GM23338 (cell line): Measurements from ENCODE around the gene DLGAP5. TPM values are rescaled to one million over a fixed set of nuclear protein-coding genes. Genes with fewer than 3 reads are reported as not detected.
A peak's percentile ranks its signal among the peaks of the same experiment; 100 is the strongest.

Source experiments
- ATAC-seq: fragments of 200-7000 bp; cut with Tn5 transposase; 3 replicates; pipeline ENCODE4 v1.9.1; 2020
- DNase-seq: peaks from one replicate; pipeline ENCODE4 v3.0.0-alpha.2; 2015; ENCODE audit warnings: low spot score
- H2AFZ ChIP-seq: fragments of 200-600 bp; sonication (generic); 2 replicates; pipeline ENCODE4 v1.8.0; 2016; ENCODE audit warnings: antibody characterized with exemption, mild to moderate bottlenecking, moderate library complexity
- H3F3A ChIP-seq: fragments of 200-600 bp; sonication (generic); replicated peaks from 2 replicates; pipeline ENCODE4 v1.8.0; 2017; ENCODE audit warnings: antibody characterized with exemption, mixed run types, low read depth
- H3K27ac ChIP-seq: fragments of 200-600 bp; sonication (generic); 2 replicates; pipeline ENCODE4 v1.6.1; 2016; ENCODE audit warnings: low read depth
- H3K27me3 ChIP-seq: fragments of 200-600 bp; sonication (generic); 2 replicates; pipeline ENCODE4 v1.8.0; 2016; ENCODE audit warnings: mild to moderate bottlenecking, mixed run types, moderate library complexity; ENCODE audit not compliant: insufficient read depth
- H3K36me3 ChIP-seq: fragments of 200-600 bp; sonication (generic); 2 replicates; pipeline ENCODE4 v1.8.0; 2016; ENCODE audit warnings: mild to moderate bottlenecking; ENCODE audit not compliant: insufficient read depth
- H3K4me1 ChIP-seq: fragments of 200-600 bp; sonication (generic); 2 replicates; pipeline ENCODE4 v1.8.0; 2016; ENCODE audit warnings: mild to moderate bottlenecking, moderate library complexity; ENCODE audit not compliant: insufficient read depth
- H3K4me2 ChIP-seq: fragments of 200-600 bp; sonication (generic); 2 replicates; pipeline ENCODE4 v1.7.1; 2017; ENCODE audit warnings: mixed run types
- H3K4me3 ChIP-seq: fragments of 200-600 bp; sonication (generic); 2 replicates; pipeline ENCODE4 v1.6.1; 2016; ENCODE audit warnings: mixed run types
- H3K79me2 ChIP-seq: fragments of 200-600 bp; sonication (generic); replicated peaks from 2 replicates; pipeline ENCODE4 v1.8.0; 2017; ENCODE audit warnings: mild to moderate bottlenecking; ENCODE audit not compliant: insufficient read depth
- H3K9me2 ChIP-seq: fragments of 200-600 bp; sonication (generic); 2 replicates; pipeline ENCODE4 v1.8.0; 2017; ENCODE audit not compliant: insufficient read depth
- H4K20me1 ChIP-seq: fragments of 200-600 bp; sonication (generic); replicated peaks from 2 replicates; pipeline ENCODE4 v1.8.0; 2017; ENCODE audit warnings: mild to moderate bottlenecking; ENCODE audit not compliant: insufficient read depth
- H3K27ac Mint-ChIP-seq: 2 replicates; pipeline ENCODE4 v1.8.0; 2020; ENCODE audit warnings: inconsistent platforms, mild to moderate bottlenecking, moderate library complexity, mixed read lengths
- H3K27me3 Mint-ChIP-seq: 3 replicates; pipeline ENCODE4 v1.8.0; 2022; ENCODE audit warnings: low read depth, mild to moderate bottlenecking, moderate library complexity, mixed read lengths, inconsistent platforms; ENCODE audit not compliant: insufficient read depth, poor library complexity
- H3K36me3 Mint-ChIP-seq: 3 replicates; pipeline ENCODE4 v1.8.0; 2021; ENCODE audit warnings: low read depth, mild to moderate bottlenecking, inconsistent platforms, moderate library complexity, mixed read lengths
- H3K4me1 Mint-ChIP-seq: 3 replicates; pipeline ENCODE4 v1.8.0; 2020; ENCODE audit warnings: mild to moderate bottlenecking, inconsistent platforms, mixed read lengths
- H3K4me3 Mint-ChIP-seq: 3 replicates; pipeline ENCODE4 v1.8.0; 2021; ENCODE audit warnings: moderate library complexity, mild to moderate bottlenecking, inconsistent platforms, mixed read lengths
- H3K9me3 Mint-ChIP-seq: 3 replicates; pipeline ENCODE4 v1.8.0; 2020; ENCODE audit warnings: moderate library complexity, mild to moderate bottlenecking, inconsistent platforms, mixed read lengths
- CREB1 ChIP-seq: fragments of 250-450 bp; sonication (Bioruptor Pico); IDR thresholded peaks from 2 replicates; pipeline ENCODE4 v1.5.0; 2020; ENCODE audit warnings: low read depth, mild to moderate bottlenecking, moderate library complexity
- CTCF ChIP-seq, 2 experiments: fragments of 200-600 bp in 1 of 2; sonication (generic) in 1 of 2; conservative IDR thresholded peaks; 2 replicates each; pipeline versions ENCODE4 v1.5.1 to v1.6.1; 2016 to 2017; ENCODE audit warnings: antibody characterized with exemption in 2 of 2, low read depth in 2 of 2, mild to moderate bottlenecking in 2 of 2, moderate library complexity in 1 of 2
- ETS1 ChIP-seq: IDR thresholded peaks from 2 replicates; pipeline ENCODE4 v1.6.1; 2016; ENCODE audit warnings: antibody characterized with exemption
- EZH2phosphoT487 ChIP-seq: fragments of 200-600 bp; sonication (generic); IDR thresholded peaks from one replicate; pipeline ENCODE4 v1.8.1; 2018; ENCODE audit warnings: antibody characterized with exemption; ENCODE audit not compliant: unreplicated experiment
- JUNB ChIP-seq: IDR thresholded peaks from one replicate; pipeline ENCODE4 v1.6.1; 2016; ENCODE audit warnings: antibody characterized with exemption; ENCODE audit not compliant: unreplicated experiment
- POLR2AphosphoS5 ChIP-seq: IDR thresholded peaks from 2 replicates; pipeline ENCODE4 v1.6.1; 2016; ENCODE audit warnings: antibody characterized with exemption, low read depth
- STAT1 ChIP-seq: IDR thresholded peaks from one replicate; pipeline ENCODE4 v1.6.1; 2016; ENCODE audit warnings: antibody characterized with exemption; ENCODE audit not compliant: unreplicated experiment
- ZNF331 ChIP-seq: fragments of 250-450 bp; sonication (Bioruptor Pico); IDR thresholded peaks from 2 replicates; pipeline ENCODE4 v1.5.0; 2020; ENCODE audit warnings: low read depth, mild to moderate bottlenecking, moderate library complexity
- polyA plus RNA-seq: library from polyadenylated mRNA; unstranded; fragments of >200 nt; fragmentation: Nextera tagmentation; extraction: Ambion mirVana; gene quantifications from 2 replicates; pipeline ENCODE4 v1.2.1, GENCODE V29; 2016
- total RNA-seq: library from RNA; depleted of rRNA; stranded (reverse); fragments of >200 nt; shearing (Covaris generic); gene quantifications from 2 replicates; pipeline ENCODE4 v1.2.3, GENCODE V29; 2014

Gene DLGAP5
- total and polyA plus RNA-seq, 2 experiments from 2014 or later = 110 to 117 TPM

GRCh38 chr14:55103971-55104954, 87.1 kb downstream of the DLGAP5 start (continued):
- TF ChIP-seq ZNF331 (CRISPR knock-in tag) (no peak), STAT1 (no peak), JUNB (no peak), CREB1 (no peak), CTCF (conservative IDR thresholded peaks at IDR 0.05; ENCODE audit: low read depth in 2 of 2) (no peak)

GRCh38 chr14:55103005-55103640, 88.3 kb downstream of the DLGAP5 start:
- Histone ChIP-seq H4K20me1 (no peaks in the 10 kb centered on the region), H3K4me1 (peaks cover 22% of the 10 kb centered on the region), H3K27ac (peak overlapping the region; percentile 75), H3K4me3 (0 out of 2 replicates have a peak overlapping the region, but pooled peaks have one; percentile 4), H3F3A (no peaks in the 10 kb centered on the region), H3K4me2 (peak overlapping the region; percentile 24), H3K9me2 (no peaks in the 10 kb centered on the region), H3K79me2 (no peaks in the 10 kb centered on the region), H3K36me3 (no peaks in the 10 kb centered on the region), H2AFZ (peak overlapping the region; percentile 77; the same call in 1 of the 2 replicates), H3K27me3 (no peaks in the 10 kb centered on the region)
- 0 out of 2 replicates have a peak, but pooled peaks have one; percentile 25 for TF ChIP-seq CREB1
- TF ChIP-seq ZNF331 (CRISPR knock-in tag) = no peak
- DNase-seq (peak; percentile 84), ATAC-seq (peak; percentile 87)
- Mint-ChIP-seq H3K27ac (peak overlapping the region; percentile 91), H3K4me3 (peak overlapping the region; percentile 42), H3K4me1 (peaks cover 35% of the 10 kb centered on the region), H3K9me3 (peaks cover 3% of the 10 kb centered on the region; the same call in 1 of the 3 replicates), H3K36me3 (0 out of 3 replicates have a peak, but pooled peaks cover 3% of the 10 kb centered on the region), H3K27me3 (peaks cover 6% of the 10 kb centered on the region)

- DNase-seq = peak; percentile 49
- no peaks in the 10 kb centered on the region for H3K27me3 ChIP-seq
- Mint-ChIP-seq H3K36me3 (0 out of 3 replicates have a peak, but pooled peaks cover 3% of the 10 kb centered on the region), H3K27ac (peak overlapping the region; percentile 91), H3K4me3 (0 out of 3 replicates have a peak overlapping the region, but pooled peaks have one; percentile 42), H3K27me3 (peaks cover 2% of the 10 kb centered on the region), H3K4me1 (peaks cover 28% of the 10 kb centered on the region), H3K9me3 (peaks cover 3% of the 10 kb centered on the region; the same call in 1 of the 3 replicates)
- H3K79me2 ChIP-seq = no peaks in the 10 kb centered on the region
- peak overlapping the region; percentile 24; the same call in 1 of the 2 replicates for H3K4me2 ChIP-seq
- H3K9me2 ChIP-seq = no peaks in the 10 kb centered on the region
- H3K27ac ChIP-seq = no peak overlapping the region
- ATAC-seq = peak; percentile 83
- no peak overlapping the region for H3K4me3 ChIP-seq
- no peaks in the 10 kb centered on the region for H3F3A ChIP-seq
- H3K36me3 ChIP-seq = no peaks in the 10 kb centered on the region
- H2AFZ ChIP-seq = peak overlapping the region; percentile 38; the same call in 1 of the 2 replicates
- H4K20me1 ChIP-seq = no peaks in the 10 kb centered on the region
- H3K4me1 ChIP-seq = peaks cover 20% of the 10 kb centered on the region
- no peak for TF ChIP-seq EZH2phosphoT487
- TF ChIP-seq ETS1 = no peak
- no peak for TF ChIP-seq CREB1
- TF ChIP-seq CTCF (conservative IDR thresholded peaks at IDR 0.05; ENCODE audit: low read depth in 2 of 2) = no peak
- no peak for TF ChIP-seq ZNF331 (CRISPR knock-in tag)
- TF ChIP-seq STAT1 = no peak
- no peak for TF ChIP-seq POLR2AphosphoS5
Measured at GRCh38 chr14:55102141-55102621, 89.2 kb downstream of the DLGAP5 start.
